Hair follicle dermal papilla cell (primary cell): Measurements from ENCODE around the gene ZFHX2. TPM values are rescaled to one million over a fixed set of nuclear protein-coding genes. Genes with fewer than 3 reads are reported as not detected.

Experiments
- total RNA-seq: library from RNA; depleted of rRNA; stranded (reverse); fragments of >200 nt; gene quantifications from 2 replicates; pipeline ENCODE4 v1.2.3, GENCODE V29; 2012

The ZFHX2 gene
- 0.12 and 0.16 TPM in 2 replicates for total RNA-seq

DNA sequence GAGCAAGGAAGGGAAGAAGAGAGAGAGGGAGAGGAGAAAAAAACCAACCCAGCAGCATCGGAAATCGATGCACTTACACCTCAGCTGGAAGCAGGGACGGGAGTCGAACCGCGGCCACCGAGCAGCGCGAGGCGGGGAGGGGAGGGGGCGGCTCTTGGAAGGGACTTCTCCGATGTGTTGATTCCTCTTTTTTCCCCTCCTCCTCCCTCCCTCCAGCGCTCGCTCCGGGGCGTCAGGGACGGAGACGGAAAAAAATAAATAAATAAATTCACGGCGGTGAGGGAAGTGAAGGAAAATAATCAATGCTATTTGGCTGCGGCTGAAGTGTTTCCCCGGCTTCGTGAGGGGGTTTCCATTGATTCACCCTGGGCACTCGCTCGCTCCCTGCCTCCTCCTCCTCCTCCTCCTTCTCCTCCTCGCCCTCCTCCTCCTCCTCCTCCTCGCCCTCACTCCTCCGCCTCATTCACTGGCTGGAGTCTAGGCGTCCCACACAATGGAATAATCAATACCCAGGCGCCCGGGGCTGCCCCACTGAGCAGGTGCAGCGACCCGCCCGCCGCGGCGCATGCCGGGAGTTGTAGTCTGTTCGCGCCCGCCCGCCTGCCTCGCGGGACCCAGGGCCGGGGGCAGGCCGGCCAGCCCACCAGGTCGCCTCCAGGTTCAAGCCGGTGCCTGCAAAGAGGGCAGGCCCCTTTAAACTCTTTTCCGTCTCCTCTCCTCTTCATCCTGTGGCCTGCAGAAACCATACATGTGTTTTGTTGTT lies at the start of gene ZFHX2:
ZFHX2 (minus strand) TSS at position 500 of the 763 bp plus-strand sequence. CDS start 16,440 bp downstream, outside the sequence.

DNA sequence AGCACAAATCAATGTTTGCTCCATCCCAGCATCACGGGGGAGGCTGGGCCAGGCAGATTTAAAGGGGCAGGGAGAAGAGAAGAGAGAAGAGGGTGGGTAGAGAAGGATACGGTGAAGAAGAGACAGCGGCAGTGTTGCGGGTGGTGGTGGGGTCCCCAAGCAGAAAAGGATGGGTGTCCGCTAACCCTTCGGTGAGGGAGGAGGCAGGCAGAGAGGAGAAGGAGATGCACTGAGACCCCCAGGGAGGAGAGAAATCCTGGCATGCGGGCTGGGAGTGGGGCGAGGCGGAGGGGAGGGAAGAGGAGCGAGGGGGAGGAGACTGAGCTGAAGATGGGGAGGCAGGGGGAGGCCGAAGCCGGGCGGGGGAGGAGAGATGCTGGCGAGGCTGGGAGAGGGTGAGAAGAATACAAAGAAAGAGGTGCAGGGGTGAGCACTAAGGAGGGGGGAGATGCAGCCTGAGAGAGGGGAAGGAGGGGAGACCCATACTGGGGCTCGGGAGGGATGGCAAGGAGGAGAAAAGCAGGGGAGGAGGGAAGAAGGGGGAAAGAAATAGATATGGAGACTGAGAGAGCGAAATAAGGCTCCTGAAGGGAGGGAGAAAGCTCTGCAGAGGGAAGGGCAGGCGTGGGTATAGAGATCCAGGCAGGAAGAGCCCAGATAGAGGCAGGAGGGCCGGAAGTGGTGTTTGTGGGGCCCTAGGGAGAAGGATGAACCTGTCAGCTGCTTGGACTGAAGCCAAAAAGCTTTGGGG lies 27.2 kb upstream of the ZFHX2 start, which contains the start of gene JPH4:
JPH4 (minus strand) TSS at position 231 of the 751 bp plus-strand sequence. CDS start 1,337 bp downstream, outside the sequence.

DNA sequence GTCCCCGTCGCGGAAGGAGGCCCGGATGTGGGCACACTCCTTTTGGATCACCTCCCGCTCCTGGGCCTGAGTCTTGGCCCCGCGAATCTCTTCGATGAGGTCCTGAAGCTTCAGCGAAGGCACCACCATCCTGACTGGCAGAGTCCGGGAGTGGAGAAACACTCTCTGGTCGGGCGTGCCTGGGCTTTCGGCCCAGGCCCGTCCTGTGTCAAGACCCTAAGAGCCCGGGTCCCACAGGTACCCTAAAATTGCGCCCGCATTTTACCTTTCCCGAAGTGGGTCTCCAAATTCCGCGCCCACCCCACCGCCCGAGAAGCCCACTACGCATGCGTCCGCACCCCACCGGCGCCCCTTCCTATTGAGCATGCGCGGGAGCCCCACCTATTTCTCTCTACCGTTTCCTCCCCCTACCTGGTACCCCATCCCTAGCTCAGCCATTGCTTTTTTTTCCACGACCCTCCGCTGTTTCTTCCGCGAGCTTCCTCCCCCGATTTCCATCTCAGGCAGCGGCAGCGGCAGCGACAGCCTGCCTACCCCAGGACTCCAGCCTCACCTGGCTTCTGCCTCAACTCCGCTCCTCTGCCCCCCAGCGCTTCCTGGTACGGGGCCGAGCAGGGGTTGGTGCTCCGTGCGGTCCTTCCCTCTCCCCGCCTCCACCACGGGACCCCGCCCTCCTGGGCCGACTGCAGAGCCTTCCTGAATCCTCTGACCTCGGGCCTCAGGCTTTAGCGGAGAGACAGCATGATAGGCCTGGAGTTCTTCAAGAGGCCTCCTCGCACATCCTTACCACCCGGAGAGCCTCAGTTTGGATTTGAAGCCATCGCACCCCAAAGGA lies 15.8 kb upstream of the ZFHX2 start, which contains the start of gene AP1G2:
AP1G2 (minus strand) TSS at position 606 of the 835 bp plus-strand sequence; CDS start at position 129, 477 bp downstream.

DNA sequence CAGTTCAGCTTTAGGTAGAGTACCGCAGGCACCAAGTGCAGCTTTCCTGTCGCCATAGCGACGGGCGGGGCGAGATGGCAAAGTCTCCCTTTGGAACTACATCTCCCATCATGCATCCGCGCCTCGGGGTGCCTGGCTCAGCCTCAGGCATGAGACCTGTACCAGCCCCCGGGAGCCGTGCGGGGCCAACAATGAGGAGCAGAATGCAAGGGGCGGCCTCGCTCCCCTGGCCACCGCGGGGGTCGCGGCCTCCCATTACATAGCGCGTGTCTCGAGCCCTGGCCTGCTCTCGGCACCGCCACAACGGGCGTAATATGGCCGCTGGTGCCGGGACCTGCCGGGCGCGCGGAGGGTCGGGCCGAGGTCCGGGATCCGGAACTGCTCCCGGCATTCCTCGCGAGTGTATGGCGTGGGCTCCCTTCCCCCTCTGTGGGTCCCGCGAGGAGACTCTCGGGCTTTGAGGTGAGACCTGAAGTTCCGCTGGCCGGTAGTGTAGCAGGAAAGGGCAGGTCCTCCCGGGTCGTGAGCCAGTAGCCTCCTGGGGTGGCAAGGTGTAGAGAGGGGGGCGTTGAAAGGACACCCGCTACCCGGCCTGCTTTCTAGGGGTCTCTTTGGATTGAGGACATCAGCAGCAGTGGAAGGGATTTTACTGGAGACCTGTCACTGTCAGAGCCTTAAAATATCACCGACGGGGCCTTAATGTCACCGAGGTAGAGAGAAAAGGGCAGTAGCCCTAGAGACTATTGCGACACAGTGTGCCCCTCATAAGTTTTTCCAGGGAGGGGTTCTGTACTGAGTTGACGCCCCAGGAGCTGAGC lies 4.5 kb upstream of the ZFHX2 start, which contains the start of gene THTPA:
THTPA (plus strand) TSS at position 390 of the 818 bp plus-strand sequence. CDS start 487 bp downstream, outside the sequence.

Other genes with a start within 250 kb of the ZFHX2 start
- 6.3 and 7.5 TPM in 2 replicates for gene PPP1R3E, start 248.9 kb downstream of the ZFHX2 start, total RNA-seq
- gene BCL2L2, start 244.9 kb downstream of the ZFHX2 start, total RNA-seq: 23.0 and 24.2 TPM in 2 replicates
- gene PABPN1, start 230.3 kb downstream of the ZFHX2 start, total RNA-seq: 39.8 and 42.2 TPM in 2 replicates
- 22.5 and 27.3 TPM in 2 replicates for gene SLC22A17, start 198.9 kb downstream of the ZFHX2 start, total RNA-seq
- 28.9 and 31.2 TPM in 2 replicates for gene EFS, start 186.6 kb downstream of the ZFHX2 start, total RNA-seq
- gene IL25, start 179.0 kb downstream of the ZFHX2 start, total RNA-seq: not detected in 2 replicates
- gene CMTM5, start 174.7 kb downstream of the ZFHX2 start, total RNA-seq: 0.32 and 0.49 TPM in 2 replicates
- not detected in 2 replicates for gene MYH6, start 143.5 kb downstream of the ZFHX2 start, total RNA-seq
- gene MYH7, start 116.1 kb downstream of the ZFHX2 start, total RNA-seq: not detected in 2 replicates
- gene NGDN, start 82.1 kb downstream of the ZFHX2 start, total RNA-seq: 24.8 and 28.2 TPM in 2 replicates
- 24.2 and 34.4 TPM in 2 replicates for gene THTPA, start 4.5 kb upstream of the ZFHX2 start, total RNA-seq
- 11.1 and 15.6 TPM in 2 replicates for gene AP1G2, start 16.0 kb upstream of the ZFHX2 start, total RNA-seq
- gene JPH4, start 27.0 kb upstream of the ZFHX2 start, total RNA-seq: not detected in 2 replicates
- gene DHRS2, start 84.6 kb upstream of the ZFHX2 start, total RNA-seq: not detected in 2 replicates